T-helper 9 cell (primary cell): ENCODE results near the gene DYNC2H1.

Source experiments
- DNase-seq: peaks from one replicate; pipeline ENCODE4 v3.0.0-alpha.2; 2020

The DYNC2H1 gene

GRCh38 chr11:103147627-103148026 is 38.4 kb downstream of the DYNC2H1 start:
- no peak for DNase-seq

GRCh38 chr11:103157542-103157941 is 48.3 kb downstream of the DYNC2H1 start:
- DNase-seq: no peak

GRCh38 chr11:103164093-103164796 is 55.0 kb downstream of the DYNC2H1 start:
- DNase-seq: no peak

- no peak for DNase-seq
Measured at GRCh38 chr11:103167166-103167565, 57.9 kb downstream of the DYNC2H1 start.

GRCh38 chr11:103170865-103171264 is 61.6 kb downstream of the DYNC2H1 start:
- no peak for DNase-seq

- no peak for DNase-seq
Measured at GRCh38 chr11:103175461-103176129, 66.4 kb downstream of the DYNC2H1 start.

GRCh38 chr11:103183981-103184611 is 74.9 kb downstream of the DYNC2H1 start:
- no peak for DNase-seq

- no peak for DNase-seq
Measured at GRCh38 chr11:103202048-103202651, 92.9 kb downstream of the DYNC2H1 start.

GRCh38 chr11:103210543-103210942 is 101.3 kb downstream of the DYNC2H1 start:
- DNase-seq: no peak

- DNase-seq: no peak
Measured at GRCh38 chr11:103215812-103216211, 106.6 kb downstream of the DYNC2H1 start.

GRCh38 chr11:103220133-103220532 is 110.9 kb downstream of the DYNC2H1 start:
- no peak for DNase-seq

GRCh38 chr11:103222806-103223205 is 113.6 kb downstream of the DYNC2H1 start:
- no peak for DNase-seq

GRCh38 chr11:103228807-103229206 is 119.6 kb downstream of the DYNC2H1 start:
- no peak for DNase-seq

GRCh38 chr11:103234974-103235373 is 125.7 kb downstream of the DYNC2H1 start:
- no peak for DNase-seq

GRCh38 chr11:103241574-103241973 is 132.3 kb downstream of the DYNC2H1 start:
- no peak for DNase-seq

- DNase-seq: no peak
Measured at GRCh38 chr11:103254123-103254522, 144.9 kb downstream of the DYNC2H1 start.

GRCh38 chr11:103257360-103257759 is 148.1 kb downstream of the DYNC2H1 start:
- no peak for DNase-seq

GRCh38 chr11:103266167-103266831 is 157.1 kb downstream of the DYNC2H1 start:
- DNase-seq: no peak

- no peak for DNase-seq
Measured at GRCh38 chr11:103272876-103273275, 163.7 kb downstream of the DYNC2H1 start.

- DNase-seq: no peak
Measured at GRCh38 chr11:103274025-103274424, 164.8 kb downstream of the DYNC2H1 start.

GRCh38 chr11:103279821-103280220 is 170.6 kb downstream of the DYNC2H1 start:
- no peak for DNase-seq

GRCh38 chr11:103281301-103281700 is 172.1 kb downstream of the DYNC2H1 start:
- DNase-seq: no peak

- DNase-seq: no peak
Measured at GRCh38 chr11:103284260-103284659, 175.0 kb downstream of the DYNC2H1 start.
